Mesothelial cell of epicardium (in vitro differentiated cells): Measurements from ENCODE around the gene GOLGA6D. TPM values are rescaled to one million over a fixed set of nuclear protein-coding genes. Genes with fewer than 3 reads are reported as not detected.
"Not testable (repeated sequence)": the region's sequence is repeated elsewhere in the genome, so short reads cannot be mapped to it uniquely, and the experiment has no call there.

Source experiments
- DNase-seq, 2 experiments: peaks; one replicate each; pipeline ENCODE4 v3.0.0; 2021; ENCODE audit warnings: low spot score in 2 of 2; ENCODE audit not compliant: unreplicated experiment in 2 of 2
- H3K27ac Mint-ChIP-seq: 2 replicates; pipeline ENCODE4 v1.8.0; 2021; ENCODE audit warnings: mixed read lengths
- H3K27me3 Mint-ChIP-seq: 2 replicates; pipeline ENCODE4 v1.8.0; 2021; ENCODE audit warnings: low read depth, mixed read lengths
- H3K36me3 Mint-ChIP-seq: 2 replicates; pipeline ENCODE4 v1.8.0; 2021; ENCODE audit warnings: mixed read lengths
- H3K4me1 Mint-ChIP-seq: 2 replicates; pipeline ENCODE4 v1.8.0; 2021; ENCODE audit warnings: mixed read lengths
- H3K4me3 Mint-ChIP-seq: 2 replicates; pipeline ENCODE4 v1.8.0; 2021; ENCODE audit warnings: mild to moderate bottlenecking, moderate library complexity, mixed read lengths
- H3K9me3 Mint-ChIP-seq: 2 replicates; pipeline ENCODE4 v1.8.0; 2021; ENCODE audit warnings: mixed read lengths
- CTCF ChIP-seq: fragments of 200-600 bp; sonication (generic); IDR thresholded peaks from one replicate; pipeline ENCODE4 v1.5.0; 2021; ENCODE audit warnings: antibody characterized with exemption; ENCODE audit not compliant: unreplicated experiment
- total RNA-seq: library from RNA; stranded (reverse); gene quantifications from 3 replicates; pipeline ENCODE4 v1.2.1, GENCODE V29; 2021

Gene GOLGA6D
- total RNA-seq, 1 donor from 2014 or later, result not detected

- no peak for TF ChIP-seq CTCF
- Mint-ChIP-seq H3K27me3 (peaks cover 19% of the 10 kb centered on the region), H3K36me3 (no peaks in the 10 kb centered on the region), H3K9me3 (no peaks in the 10 kb centered on the region), H3K4me3 (no peak overlapping the region), H3K27ac (no peak overlapping the region), H3K4me1 (no peaks in the 10 kb centered on the region)
- no peak for DNase-seq
Observed at GRCh38 chr15:75237316-75237982, 45.2 kb upstream of the GOLGA6D start.

DNA sequence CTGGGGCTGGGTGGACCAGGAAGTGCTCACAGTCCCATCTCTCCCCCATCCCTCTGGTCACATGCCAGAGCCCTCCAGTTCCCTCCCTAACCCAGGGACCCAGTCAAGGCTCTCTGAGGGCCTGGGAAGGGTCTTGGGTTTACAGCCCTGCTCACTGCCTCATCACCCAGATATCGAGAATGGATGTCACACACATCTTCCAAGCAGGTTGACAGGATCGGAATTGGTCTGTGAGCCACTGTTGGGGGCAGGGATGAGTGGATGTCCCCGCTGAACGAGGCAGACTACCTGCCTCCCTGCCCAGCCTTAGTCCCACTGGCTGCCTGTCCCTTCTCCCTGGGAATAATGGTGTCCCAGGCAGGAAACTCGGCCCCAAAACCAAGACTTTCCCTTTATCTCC is 44.5 kb upstream of the GOLGA6D start:
- no peaks in the 10 kb centered on the region for H3K36me3 Mint-ChIP-seq
- H3K9me3 Mint-ChIP-seq, result no peaks in the 10 kb centered on the region
- no peaks in the 10 kb centered on the region for H3K4me1 Mint-ChIP-seq
- peaks cover 16% of the 10 kb centered on the region for H3K27me3 Mint-ChIP-seq
- DNase-seq, result no peak
- no peak overlapping the region for H3K4me3 Mint-ChIP-seq
- TF ChIP-seq CTCF, result no peak
- H3K27ac Mint-ChIP-seq, result no peak overlapping the region

GRCh38 chr15:75245741-75246140 is 36.9 kb upstream of the GOLGA6D start:
- not testable (repeated sequence) for H3K4me1 Mint-ChIP-seq, H3K36me3 Mint-ChIP-seq, H3K27ac Mint-ChIP-seq, DNase-seq, H3K4me3 Mint-ChIP-seq, H3K9me3 Mint-ChIP-seq
- peaks cover 43% of the 10 kb centered on the region for H3K27me3 Mint-ChIP-seq

DNA sequence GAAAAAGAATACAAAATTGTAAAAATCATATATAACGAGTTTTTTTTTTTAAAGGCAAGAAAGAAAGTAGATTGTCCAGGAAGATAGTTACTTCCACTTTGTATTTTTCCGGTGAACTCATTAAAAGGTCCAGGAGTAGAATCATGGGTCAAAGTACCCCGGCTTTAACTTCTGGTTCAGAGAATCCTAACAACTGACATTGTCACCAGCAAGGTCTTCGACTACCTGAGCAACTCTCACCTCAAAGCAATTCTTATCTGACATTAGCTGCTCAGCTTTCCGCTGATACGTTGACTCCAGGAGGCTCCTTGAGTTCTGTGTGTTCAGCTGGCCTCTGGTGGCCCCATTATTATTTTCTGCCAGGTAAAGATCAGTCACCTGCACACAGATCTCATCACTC is 33.6 kb upstream of the GOLGA6D start:
- H3K27me3 Mint-ChIP-seq, result peaks cover 58% of the 10 kb centered on the region
- H3K36me3 Mint-ChIP-seq, DNase-seq, H3K4me3 Mint-ChIP-seq, H3K9me3 Mint-ChIP-seq, H3K4me1 Mint-ChIP-seq, H3K27ac Mint-ChIP-seq: not testable (repeated sequence)

DNA sequence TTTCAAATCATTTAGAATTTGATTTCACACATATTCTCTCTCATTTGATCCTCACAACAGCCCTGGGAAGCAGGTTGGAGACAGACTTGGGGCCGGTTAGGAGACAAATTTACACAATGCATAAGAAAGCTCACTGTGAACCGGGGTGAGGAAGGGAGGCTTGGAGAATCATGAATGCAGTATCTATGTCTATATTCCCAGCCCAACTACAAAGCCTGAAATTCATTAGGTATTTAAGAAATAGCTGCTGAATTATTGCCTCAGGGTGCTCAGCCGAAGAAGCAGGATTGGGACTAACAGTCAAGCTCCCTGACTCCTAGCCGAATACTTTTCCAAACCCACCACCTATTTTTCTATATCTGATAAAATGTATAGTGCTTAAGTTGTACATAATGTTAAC is 32.9 kb upstream of the GOLGA6D start:
- no peak for TF ChIP-seq CTCF
- H3K36me3 Mint-ChIP-seq, result no peaks in the 10 kb centered on the region
- no peak for DNase-seq

GRCh38 chr15:75251343-75251742 is 31.3 kb upstream of the GOLGA6D start:
- H3K4me3 Mint-ChIP-seq, H3K4me1 Mint-ChIP-seq, H3K9me3 Mint-ChIP-seq, DNase-seq, H3K27ac Mint-ChIP-seq, H3K36me3 Mint-ChIP-seq: not testable (repeated sequence)
- peaks cover 53% of the 10 kb centered on the region for H3K27me3 Mint-ChIP-seq

More for the DNA sequence above, 32.9 kb upstream of the GOLGA6D start:
- peaks cover 58% of the 10 kb centered on the region for H3K27me3 Mint-ChIP-seq
- H3K9me3 Mint-ChIP-seq, result no peaks in the 10 kb centered on the region
- no peak overlapping the region for H3K27ac Mint-ChIP-seq
- H3K4me3 Mint-ChIP-seq, result no peak overlapping the region
- no peaks in the 10 kb centered on the region for H3K4me1 Mint-ChIP-seq

DNA sequence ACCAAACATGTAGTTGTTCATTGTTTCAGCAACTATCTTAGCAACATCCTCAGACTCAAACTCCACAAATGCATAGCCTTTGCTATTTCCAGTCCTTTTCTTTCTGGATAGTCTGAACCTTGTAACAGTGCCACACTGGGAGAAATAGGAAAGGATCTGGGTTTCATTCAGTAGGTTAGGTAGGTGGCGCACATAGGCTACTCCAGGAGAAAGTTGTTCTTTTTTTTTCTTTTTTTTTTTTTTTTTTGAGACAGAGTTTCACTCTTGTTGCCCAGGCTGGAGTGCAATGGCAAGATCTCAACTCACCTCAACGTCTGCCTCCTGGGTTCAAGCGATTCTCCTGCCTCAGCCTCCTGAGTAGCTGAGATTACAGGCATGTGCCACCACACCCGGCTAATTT is 30.4 kb upstream of the GOLGA6D start:
- DNase-seq, H3K36me3 Mint-ChIP-seq, H3K4me1 Mint-ChIP-seq, H3K27ac Mint-ChIP-seq, H3K4me3 Mint-ChIP-seq, H3K9me3 Mint-ChIP-seq: not testable (repeated sequence)
- peaks cover 49% of the 10 kb centered on the region for H3K27me3 Mint-ChIP-seq

GRCh38 chr15:75258034-75258433 is 24.6 kb upstream of the GOLGA6D start, which contains the start of gene GOLGA6C:
GOLGA6C (plus strand) TSS chr15:75258334; CDS start chr15:75258599, 265 bp downstream.
- H3K9me3 Mint-ChIP-seq, H3K27me3 Mint-ChIP-seq, DNase-seq, H3K4me1 Mint-ChIP-seq, H3K27ac Mint-ChIP-seq, H3K4me3 Mint-ChIP-seq, H3K36me3 Mint-ChIP-seq: not testable (repeated sequence)

DNA sequence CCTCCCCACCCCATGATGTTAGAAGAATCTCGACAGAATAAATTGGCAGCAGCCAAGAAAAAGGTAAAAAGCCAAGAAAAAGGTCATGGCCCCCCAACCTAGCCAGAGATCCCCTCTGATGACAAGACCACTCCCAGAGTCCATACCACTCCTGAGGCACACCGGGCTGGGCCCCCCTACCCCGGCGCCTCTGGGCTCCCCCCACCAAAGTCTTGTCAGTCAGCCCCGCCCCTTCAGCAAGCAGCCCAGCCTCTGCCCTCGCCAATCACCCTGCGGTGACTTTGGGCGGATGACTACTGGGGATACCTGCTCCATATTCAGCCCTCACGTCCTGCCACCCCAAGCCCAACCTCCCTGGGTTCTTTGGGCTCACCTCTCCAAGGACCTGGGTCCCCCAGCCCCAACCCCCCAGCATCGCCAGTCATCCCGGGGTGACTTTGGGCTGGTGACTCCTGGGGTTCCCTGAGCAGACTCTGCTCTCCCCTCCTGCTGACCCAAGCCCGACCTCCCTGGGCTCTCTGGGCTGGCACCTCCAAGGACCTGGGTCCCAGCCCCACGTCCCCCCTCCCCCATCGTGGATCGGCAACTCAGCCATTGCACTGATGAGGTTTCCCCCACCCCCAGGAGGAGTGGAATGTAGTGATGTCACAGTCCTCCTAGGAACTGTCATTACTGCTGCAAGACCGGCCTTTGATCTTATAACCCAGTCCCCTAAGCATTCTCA is 23.9 kb upstream of the GOLGA6D start:
- H3K36me3 Mint-ChIP-seq, result not testable (repeated sequence)

DNA sequence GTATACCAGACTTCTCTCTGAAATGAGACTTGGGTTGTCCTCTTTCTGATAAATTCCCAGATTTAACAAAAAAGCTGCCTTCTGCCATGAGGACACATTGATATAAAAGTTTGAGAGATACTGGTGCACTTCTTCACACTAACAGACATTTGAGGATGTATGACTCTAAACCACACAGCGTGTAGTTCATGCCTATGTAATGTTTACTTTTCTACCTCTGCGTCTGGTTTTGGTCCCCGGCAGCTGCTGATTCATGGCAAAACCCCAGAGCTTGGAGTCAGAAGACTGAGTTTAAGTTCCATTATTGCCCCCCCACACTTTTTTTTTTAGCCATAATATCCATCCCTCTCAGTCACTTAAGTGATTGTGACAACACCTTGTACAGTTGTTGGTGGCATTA is 22.8 kb upstream of the GOLGA6D start:
- H3K4me3 Mint-ChIP-seq, H3K36me3 Mint-ChIP-seq, H3K4me1 Mint-ChIP-seq, H3K27ac Mint-ChIP-seq, DNase-seq, H3K27me3 Mint-ChIP-seq, H3K9me3 Mint-ChIP-seq: not testable (repeated sequence)

More for the DNA sequence above, 23.9 kb upstream of the GOLGA6D start:
- H3K4me3 Mint-ChIP-seq, DNase-seq, H3K27me3 Mint-ChIP-seq, H3K9me3 Mint-ChIP-seq, H3K4me1 Mint-ChIP-seq, H3K27ac Mint-ChIP-seq: not testable (repeated sequence)

DNA sequence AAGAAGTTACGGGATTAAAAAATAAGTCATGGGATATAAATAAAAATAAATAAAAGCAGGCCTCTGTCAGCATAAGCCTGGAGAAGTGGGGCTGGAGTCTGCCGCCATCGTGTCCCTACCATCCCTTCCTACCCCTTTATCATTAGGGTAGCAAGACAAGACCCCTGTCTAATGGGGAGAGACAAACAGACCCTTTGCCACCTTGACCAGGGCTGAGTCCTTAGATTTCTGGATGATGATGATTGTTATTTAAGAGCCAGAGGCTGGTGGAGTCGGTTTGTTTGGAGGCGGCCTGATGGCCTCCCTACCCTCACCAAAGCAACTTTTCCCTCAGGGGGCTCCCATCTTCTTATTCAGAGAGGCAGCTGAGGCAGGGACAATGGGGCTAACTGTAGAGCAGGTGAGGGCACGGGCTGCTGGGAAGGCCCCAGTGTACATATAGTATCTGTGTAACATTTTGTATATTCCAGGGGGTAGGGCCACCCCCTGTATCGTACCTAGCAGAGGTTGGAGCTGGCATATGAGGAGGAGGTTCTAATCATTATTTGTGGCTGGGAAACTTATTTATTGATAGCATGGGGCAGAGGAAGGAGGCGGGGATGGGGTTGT is 8.8 kb upstream of the GOLGA6D start:
- H3K36me3 Mint-ChIP-seq, H3K9me3 Mint-ChIP-seq, H3K4me1 Mint-ChIP-seq, H3K27me3 Mint-ChIP-seq, DNase-seq, H3K4me3 Mint-ChIP-seq, H3K27ac Mint-ChIP-seq: not testable (repeated sequence)
